ENCODE measurements around the gene CYB5B.

DNA sequence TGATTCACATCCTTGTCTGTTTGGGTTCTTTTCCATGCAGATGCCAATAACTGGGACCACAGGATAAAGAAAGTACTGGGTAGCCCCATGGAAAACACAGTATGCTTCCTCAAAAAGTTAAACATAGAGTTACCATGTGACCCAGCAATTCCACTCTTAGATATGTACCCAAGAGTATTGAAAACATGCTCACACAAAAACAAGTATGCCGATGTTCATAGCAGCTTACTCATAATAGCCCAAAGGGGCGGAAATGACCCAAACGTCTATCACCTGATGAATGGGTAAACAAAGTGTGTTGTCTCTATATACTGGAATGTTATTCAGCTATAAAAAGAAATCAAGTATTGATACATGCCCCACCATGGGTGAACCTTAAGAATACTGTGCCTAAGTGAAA is 55.4 kb downstream of the CYB5B start:
- TF ChIP-seq, protein P1, sequence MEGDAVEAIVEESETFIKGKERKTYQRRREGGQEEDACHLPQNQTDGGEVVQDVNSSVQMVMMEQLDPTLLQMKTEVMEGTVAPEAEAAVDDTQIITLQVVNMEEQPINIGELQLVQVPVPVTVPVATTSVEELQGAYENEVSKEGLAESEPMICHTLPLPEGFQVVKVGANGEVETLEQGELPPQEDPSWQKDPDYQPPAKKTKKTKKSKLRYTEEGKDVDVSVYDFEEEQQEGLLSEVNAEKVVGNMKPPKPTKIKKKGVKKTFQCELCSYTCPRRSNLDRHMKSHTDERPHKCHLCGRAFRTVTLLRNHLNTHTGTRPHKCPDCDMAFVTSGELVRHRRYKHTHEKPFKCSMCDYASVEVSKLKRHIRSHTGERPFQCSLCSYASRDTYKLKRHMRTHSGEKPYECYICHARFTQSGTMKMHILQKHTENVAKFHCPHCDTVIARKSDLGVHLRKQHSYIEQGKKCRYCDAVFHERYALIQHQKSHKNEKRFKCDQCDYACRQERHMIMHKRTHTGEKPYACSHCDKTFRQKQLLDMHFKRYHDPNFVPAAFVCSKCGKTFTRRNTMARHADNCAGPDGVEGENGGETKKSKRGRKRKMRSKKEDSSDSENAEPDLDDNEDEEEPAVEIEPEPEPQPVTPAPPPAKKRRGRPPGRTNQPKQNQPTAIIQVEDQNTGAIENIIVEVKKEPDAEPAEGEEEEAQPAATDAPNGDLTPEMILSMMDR (IDR thresholded peaks at IDR 0.05): no peak
- TF ChIP-seq POLR2AphosphoS5 (IDR thresholded peaks at IDR 0.05): no peak

Measured in esophagus muscularis mucosa (tissue), 3 donors.